ENCODE measurements around the gene HMGCS2.
"Not testable (repeated sequence)": the region's sequence is repeated elsewhere in the genome, so short reads cannot be mapped to it uniquely, and the experiment has no call there.

HMGCS2 gene

DNA sequence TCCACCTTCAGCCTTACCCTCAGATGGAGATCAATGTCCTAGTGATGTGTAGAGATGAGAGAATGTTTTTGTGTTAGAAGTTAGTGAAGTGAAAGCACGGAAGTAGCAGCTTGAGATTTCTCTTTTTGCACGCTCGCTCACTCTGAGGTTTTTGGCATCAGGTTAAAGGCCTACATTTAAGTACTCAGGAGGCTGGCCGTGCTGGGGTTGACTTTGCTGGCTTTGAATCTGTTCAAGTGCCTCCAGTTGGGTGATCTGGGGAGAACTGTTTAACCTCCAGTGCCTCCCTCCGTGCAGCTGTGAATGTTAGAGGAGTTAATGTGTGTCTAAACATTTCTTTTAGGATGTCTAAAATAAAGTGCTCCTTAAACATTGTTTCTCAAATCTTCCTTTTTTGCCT, 43.1 kb downstream of the HMGCS2 start:
- DNase-seq: no peak

DNA sequence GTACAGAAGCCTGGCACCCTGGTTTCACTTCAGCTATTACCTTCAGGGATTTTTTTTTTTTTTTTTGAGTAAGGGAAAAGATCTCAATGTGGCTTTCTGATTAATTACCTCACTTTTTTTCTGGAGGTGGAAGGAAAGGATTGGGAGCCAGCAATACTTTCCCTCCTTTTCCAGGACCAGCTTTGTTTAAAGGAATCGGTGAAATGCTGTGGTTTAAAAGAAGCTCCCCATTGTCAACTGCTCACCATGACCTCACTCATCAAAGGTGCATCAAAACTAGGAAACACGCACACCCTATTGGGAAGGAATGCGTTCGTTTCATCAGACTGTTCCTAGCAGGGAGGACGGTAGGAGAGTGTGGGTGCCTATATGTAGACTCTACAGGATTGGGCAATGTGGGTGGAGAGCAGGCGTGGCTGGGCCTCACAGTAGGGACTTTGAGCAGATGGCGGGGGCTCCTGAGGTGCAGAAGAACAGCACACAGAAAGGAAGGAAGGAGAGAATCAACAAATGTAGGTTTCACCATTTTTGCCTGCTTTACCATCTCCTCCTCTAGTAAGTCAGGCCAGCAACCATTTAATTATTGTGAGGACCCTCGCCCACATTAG, 44.0 kb downstream of the HMGCS2 start:
- no peak for DNase-seq

DNA sequence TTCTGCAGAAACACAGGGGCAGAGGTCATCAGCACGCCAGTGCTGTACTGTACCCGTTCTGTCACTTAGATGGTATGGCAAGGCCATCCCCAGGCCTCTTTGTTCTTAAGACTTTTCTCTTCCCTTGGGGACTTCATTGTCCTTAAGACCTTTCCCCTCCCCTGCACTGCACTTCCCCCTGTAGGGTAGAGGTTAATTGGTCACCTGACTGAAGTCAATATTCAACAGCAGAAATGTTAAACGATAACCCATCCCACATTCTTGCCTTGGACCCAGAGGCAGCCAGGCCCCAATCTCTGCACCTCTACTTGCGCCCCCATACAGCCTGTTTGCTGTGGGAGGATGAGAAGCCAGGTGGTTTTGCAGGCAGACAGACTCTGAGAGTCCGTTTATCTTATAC, 46.8 kb downstream of the HMGCS2 start:
- no peak for DNase-seq

DNA sequence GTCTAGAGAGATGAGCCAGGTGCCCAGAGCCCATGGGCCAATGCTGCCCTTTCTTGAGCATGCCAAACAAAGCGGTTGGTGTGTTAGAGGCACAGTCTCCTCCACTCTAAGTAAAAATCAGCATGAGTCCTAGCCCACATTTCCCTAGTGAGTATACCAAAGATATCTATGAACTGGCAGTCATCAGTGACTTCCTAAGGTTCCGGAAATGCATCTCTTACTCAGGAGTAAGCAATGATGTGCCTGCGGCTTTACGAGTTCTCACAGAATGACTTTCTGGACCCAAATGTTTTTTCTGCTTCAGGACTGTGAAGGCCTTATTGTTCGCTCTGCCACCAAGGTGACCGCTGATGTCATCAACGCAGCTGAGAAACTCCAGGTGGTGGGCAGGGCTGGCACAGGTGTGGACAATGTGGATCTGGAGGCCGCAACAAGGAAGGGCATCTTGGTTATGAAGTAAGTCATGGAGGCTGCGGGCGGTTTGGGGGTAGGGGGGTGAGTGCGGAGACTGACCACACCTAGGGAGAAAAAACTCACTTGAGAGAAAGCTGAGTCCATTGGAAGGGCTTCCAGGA, 47.8 kb downstream of the HMGCS2 start:
- DNase-seq: no peak

DNA sequence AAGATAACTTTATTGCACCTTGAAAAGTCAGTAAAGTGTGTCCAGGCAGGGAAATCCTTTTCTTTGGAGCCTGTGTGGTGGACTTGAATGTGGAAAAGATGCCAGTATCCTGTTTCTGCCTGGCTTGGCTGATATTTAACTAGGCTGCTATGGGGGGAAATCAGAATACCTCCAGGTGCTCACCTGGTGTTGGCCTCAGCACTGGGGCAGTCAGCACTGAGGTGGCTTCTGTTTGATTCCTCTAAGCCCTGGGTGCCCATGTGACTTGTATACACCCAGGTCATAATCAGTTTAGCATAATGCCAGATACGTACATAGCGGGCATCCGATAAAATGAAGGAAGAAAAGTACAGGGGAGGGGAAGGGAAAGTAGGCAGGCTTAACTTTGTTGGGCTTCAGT, 49.7 kb downstream of the HMGCS2 start:
- DNase-seq: no peak

DNA sequence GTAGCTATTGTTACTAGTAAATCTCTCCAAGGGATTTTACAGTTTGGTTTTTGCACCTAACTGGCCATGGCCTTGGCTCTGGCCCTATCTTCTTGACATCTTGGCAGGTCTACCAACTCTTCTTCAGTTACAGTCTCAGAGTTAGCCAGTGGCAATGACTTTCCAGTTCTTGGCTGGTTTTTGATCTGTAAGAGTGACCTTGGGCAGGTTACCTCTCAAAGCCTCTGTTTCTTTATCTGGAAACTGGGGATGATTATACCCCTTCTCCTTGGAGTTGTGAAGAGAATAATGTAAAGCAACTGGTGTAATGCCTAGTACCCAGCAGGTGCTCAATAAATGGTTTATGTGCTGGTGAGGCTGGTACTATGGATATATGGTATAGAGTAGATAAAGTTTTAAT, 50.3 kb downstream of the HMGCS2 start:
- no peak for DNase-seq

DNA sequence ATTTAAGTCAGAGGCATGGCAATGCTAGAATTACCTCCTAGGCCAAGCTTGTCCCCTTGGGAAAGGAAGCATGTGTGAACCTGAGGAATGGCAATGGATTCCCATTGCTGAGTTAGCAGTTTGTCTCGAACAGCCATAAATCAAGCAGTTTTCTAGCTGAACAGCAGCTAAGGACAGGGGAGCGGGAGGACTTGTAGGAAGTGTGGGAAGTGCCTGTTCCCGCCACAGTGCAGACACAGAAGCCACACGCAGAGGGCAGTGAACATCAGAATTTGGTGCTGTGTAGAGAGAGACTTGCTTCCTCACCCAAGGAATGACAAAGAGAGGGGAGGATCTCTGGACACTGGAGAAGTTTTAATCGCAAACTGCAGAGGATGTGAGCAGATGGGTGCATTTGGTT, 53.2 kb downstream of the HMGCS2 start:
- no peak for DNase-seq

DNA sequence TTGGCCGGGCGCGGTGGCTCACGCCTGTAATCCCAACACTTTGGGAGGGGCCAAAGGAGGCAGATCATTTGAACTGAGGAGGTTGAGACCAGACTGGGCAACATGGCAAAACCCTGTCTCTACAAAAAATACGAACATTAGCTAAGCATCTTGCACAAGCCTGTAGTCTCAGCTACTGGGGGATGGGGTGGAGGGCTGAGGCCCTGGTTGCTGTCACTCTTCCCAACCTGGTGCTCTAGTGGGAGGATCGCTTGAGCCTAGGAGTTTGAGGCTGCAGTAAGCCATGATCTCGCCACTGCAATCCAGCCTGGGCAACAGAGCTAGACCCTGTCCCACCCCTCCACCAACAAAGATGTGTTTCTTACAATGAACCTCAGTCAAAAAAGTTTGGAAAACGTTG, 54.1 kb downstream of the HMGCS2 start:
- no peak for DNase-seq

DNA sequence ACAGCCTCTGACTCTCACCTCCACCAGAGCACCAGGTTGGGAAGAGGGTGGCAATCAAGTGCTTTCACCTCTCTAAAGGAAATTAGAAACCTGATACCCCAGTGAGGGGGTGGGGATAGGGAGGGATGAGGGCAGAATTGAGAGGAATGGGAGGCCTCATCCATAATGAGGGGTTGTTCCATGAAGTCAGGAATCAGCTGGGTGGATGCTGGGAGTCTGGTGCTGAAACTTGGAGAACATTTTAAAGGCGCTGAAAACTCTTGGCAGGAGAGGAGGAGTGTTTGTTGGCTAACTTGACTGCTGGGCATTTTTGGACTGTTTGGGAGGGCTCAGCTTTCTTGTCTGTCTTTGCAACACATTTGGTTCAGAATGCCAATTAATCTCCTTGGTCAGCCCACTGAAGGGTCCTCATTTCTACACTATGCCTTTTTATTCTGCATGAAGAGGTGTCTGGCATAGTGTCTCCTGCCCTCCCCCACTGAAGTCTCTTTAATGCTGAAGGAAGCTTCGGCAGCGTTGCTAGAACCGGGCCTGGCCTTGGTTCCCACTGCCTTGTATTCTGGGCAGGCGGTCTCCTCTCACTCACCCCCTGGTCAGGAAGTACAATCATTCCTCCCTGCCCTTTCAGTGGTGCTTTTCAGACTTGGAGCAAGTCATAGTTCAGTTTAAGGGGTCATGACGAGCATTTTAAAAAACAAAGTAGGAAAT, 54.8 kb downstream of the HMGCS2 start:
- DNase-seq: no peak

DNA sequence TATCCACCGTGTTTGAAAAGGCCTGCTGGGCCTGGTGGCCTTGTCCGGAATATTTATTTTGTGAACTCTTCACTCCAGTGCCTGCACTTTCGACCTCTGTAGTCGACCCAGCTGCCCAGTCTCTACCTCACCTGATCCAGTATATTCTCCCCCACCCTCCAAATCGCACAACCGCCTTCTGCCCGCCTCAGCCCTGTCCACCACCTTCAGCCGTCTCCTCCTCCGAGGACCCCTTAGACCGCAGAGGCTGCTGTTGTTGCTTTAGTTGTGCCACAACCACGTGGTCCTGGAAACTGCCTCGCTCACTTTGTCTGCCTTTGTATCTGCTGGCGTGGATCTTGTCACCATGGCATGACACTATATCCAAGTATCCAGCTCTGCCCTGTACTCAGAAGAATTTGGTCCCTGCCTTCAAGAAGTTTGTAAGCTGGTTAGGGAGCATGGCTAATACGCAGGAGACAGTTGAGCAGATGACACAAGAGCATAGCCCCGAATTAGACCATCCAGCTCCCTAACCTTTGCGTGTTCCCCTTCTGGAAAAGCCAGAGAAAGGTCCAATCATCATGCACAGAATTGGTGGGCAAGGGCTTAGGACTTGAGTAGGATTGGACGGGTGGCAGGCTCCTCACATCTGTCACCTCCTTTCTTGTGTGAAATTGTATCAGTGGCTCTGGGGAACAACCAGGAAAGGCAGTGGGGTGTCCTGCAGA, 55.5 kb downstream of the HMGCS2 start:
- no peak for DNase-seq

DNA sequence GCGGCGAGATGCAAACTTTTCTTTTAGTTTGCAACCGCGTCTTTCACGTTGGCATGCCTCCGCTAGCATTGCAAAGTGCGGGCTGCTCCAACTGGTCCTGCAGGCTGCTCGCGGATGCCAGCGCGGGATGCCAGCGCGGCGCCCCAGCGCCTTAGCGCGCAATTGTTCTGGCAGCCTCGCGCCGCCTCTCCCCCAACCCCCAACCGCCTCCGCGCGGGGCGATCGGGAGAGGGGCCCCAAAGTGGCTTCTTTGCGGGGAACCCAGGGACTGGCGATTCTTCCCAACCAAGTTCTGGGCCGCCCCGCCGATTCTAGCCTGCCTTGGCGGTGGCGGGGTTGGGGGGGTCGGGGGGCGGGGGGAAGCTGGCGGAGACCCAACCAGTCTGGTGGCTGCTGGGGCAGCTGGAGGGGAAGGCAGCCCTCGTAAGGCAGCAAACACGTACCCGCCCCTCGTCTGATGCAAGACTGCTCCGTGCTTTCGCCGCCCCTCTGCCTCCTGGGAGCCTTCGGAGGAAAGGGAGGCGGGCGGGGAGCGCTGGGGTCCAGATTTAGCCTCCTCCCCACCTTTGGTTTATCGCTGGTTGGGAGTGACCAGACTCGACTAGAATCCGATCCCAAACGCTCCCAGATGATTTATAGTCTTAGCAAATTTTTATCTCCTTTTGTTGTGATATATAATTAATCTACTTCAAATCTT, 56.2 kb downstream of the HMGCS2 start:
- no peak for DNase-seq

DNA sequence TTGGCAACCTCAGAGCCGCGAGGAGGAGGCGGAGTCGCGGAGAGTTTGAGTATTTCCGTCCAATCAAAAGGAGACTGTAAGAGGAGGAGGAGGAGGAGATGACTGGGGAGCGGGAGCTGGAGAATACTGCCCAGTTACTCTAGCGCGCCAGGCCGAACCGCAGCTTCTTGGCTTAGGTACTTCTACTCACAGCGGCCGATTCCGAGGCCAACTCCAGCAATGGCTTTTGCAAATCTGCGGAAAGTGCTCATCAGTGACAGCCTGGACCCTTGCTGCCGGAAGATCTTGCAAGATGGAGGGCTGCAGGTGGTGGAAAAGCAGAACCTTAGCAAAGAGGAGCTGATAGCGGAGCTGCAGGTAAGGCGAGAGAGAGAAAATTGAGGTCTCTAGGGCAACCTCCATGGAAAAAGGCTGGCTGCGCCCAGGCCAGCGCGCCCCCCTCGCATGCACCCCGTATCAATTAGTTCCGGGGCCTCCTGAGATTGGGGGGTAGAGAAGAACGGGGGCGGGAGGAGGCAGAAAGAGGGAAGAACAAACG, 56.8 kb downstream of the HMGCS2 start, which contains the start of gene PHGDH:
Gene PHGDH, plus strand, starts transcription at position 131 of the 538 bp plus-strand sequence. Its CDS starts 89 bp downstream, at position 220.
- no peak for DNase-seq

DNA sequence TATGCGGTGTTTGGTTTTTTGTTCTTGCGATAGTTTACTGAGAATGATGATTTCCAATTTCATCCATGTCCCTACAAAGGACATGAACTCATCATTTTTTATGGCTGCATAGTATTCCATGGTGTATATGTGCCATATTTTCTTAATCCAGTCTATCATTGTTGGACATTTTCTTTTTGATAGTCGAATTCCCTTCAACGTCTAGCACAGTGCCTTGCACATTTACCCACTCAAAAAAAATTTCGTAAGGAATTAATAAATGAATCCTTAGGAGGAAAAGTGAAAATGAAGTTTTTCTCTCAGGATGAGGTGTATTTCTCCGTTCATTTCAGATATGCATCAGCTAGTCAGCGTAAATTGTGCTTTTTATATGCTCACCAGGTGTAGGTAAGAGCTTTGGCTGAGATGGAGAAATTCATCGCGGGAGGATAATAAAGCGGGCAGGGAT, 57.3 kb downstream of the HMGCS2 start:
- not testable (repeated sequence) for DNase-seq

DNA sequence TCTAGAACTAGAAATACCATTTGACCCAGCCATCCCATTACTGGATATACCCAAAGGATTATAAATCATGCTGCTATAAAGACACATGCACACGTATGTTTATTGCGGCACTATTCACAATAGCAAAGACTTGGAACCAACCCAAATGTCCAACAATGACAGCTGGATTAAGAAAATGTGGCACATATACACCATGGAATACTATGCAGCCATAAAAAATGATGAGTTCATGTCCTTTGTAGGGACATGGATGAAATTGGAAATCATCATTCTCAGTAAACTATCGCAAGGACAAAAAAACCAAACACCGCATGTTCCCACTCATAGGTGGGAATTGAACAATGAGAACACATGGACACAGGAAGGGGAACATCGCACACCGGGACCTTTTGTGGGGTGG, 62.1 kb downstream of the HMGCS2 start:
- not testable (repeated sequence) for DNase-seq

DNA sequence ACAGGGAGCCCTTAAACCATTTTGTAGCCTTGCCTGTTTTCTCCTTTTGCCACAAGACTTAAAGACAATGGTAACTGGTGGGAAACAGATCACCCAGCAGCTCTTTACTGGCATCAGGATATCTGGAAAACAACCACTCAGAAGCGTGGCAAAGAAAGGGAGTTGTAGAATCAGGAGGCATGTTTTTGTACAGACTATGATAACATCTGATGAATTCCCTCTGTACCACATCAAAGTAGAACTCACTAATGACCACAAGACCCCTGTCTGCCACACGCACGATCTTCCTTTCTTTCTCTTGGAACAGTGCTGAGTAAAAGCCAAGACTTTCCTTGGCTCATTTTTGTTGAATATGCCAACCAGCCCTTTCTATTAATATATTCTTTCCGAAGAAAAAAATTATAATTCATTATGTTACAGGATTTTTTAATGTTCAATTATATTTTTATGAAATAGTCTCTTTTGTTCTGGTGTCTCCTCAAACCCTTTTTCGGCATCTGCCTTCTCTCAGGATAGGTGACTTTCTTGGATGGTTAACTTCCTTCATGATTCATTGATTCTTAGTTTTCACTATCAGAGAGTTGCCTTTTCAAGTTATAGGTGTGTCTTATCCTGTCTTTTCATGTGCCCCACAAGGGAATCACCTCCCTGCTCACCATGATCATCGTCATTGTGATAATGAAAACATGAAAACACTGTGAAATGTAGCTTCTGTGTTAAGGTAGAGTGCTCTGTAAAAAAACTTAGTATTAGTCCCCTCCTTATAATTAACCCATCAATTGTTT, 64.8 kb downstream of the HMGCS2 start:
- DNase-seq: no peak

DNA sequence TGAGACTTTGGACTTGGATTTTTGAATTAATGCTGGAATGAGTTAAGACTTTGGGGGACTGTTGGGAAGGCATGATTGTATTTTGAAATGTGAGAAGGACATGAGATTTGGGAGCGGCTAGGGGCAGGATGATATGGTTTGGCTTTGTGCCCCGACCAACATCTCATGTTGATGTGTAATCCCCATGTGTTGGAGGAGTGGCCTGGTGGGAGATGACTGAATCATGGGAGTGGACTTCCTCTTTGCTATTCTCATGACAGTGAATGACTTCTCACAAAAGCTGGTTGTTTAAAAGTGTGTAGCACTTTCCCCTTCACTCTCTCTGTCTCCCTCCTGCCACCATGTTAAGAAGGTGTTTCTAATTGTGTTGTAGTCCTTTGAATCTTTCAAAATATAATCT, 66.3 kb downstream of the HMGCS2 start:
- DNase-seq: no peak

DNA sequence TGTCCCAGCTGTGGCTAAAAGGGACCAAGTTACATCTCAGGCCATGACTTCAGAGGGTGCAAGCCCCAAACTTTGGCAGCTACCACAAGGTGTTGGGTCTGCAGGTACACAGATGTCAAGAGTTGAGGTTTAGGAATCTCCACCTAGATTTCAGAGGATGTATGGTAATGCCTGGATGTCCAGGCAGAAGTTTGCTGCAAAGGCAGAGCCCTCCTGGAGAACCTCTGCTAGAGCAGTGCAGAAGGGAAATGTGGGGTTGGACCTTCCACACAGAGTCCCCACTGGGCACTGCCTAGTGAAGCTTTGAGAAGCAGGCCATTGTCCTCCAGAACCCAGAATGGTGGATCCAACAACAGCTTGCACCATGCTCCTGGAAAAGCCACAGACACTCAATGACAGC, 67.0 kb downstream of the HMGCS2 start:
- no peak for DNase-seq

DNA sequence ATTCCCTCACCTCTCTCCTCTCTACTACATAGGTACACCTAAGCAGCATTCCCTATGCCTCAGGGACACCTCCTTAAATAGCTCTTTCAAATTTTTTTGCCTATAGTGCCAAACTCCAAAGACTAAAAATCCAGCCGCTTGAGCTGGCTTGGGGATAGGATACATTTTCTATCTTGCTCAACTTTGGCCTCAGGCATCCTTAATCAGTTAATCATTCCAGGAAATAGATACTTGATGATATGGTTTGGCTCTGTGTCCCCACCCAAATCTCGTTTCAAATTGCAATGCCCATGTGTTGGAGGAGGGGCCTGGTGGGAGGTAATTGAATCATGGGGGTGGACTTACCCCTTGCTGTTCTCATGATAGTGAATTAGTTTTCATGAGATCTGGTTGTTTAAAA, 68.4 kb downstream of the HMGCS2 start:
- no peak for DNase-seq

Data from activated CD4-positive, alpha-beta T cell treated with anti-CD3 and anti-CD28 coated beads for 1 hour (primary cell).